CD1c-positive myeloid dendritic cell (primary cell): ENCODE data around the gene CFAP46.
A peak's percentile ranks its signal among the peaks of the same experiment; 100 is the strongest.
"Not testable (repeated sequence)": the region's sequence is repeated elsewhere in the genome, so short reads cannot be mapped to it uniquely, and the experiment has no call there.

Experiments used
- DNase-seq: peaks from one replicate; pipeline ENCODE4 v3.0.0-alpha.2; 2016; ENCODE audit errors: extremely low spot score

Gene CFAP46

DNA sequence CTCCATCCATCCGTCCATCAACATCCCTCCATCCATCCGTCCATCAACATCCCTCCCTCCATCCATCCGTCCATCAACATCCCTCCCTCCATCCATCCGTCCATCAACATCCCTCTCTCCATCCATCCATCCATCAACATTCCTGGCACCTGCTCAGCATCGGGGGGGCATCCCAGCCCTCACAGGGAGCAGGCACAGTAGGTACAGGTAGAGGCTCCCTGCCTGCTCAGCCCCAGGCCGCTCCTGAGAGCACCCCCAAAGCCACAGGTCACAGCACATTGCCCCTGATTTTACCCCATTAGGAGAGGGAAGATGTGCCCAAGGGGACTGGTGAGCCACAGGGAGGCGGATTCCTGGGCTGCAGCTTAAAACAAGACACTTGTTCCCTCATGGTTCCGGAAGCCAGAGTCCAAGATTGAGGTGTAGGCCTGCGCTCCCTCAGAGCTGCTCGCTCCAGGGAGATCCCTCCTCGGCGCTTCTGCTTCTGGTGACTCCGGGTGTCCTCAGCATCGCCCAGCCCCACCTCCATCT lies 21.1 kb upstream of the CFAP46 start:
- DNase-seq: no peak

DNA sequence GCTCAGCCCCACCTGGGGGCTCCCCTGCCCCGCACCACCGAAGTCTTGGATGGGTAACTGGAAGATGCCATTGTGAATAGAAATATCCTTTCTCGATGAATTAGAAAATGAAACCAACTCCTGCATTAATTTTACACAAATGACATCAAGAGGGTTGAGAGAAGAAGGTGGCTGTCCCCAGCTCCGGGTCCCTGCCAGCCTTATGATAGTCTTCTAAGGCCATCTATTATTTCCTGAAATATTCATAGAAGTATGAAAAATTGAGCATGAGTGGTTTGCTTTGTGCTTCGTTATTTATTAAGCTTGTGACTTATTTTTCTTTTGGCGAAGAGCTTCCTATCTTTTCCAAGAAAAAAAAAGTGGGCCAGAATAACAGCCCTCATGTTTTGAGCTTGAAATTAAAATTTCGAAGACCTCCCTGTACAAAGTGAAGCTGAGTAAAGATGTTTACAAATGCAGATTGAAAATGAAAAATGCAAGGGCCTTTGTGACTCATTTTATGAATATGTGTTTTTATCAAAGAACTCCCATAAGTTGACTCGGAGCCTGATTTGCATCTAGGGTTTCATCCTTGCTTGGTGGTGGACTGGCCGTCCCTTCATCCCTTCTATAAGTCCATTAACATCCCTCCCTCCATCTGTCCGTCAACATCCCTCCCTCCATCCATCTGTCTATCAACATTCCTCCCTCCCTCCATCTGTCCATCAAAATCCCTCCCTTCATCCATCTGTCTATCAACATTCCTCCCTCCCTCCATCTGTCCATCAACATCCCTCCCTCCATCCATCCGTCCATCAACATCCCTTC lies 20.5 kb upstream of the CFAP46 start:
- no peak for DNase-seq

DNA sequence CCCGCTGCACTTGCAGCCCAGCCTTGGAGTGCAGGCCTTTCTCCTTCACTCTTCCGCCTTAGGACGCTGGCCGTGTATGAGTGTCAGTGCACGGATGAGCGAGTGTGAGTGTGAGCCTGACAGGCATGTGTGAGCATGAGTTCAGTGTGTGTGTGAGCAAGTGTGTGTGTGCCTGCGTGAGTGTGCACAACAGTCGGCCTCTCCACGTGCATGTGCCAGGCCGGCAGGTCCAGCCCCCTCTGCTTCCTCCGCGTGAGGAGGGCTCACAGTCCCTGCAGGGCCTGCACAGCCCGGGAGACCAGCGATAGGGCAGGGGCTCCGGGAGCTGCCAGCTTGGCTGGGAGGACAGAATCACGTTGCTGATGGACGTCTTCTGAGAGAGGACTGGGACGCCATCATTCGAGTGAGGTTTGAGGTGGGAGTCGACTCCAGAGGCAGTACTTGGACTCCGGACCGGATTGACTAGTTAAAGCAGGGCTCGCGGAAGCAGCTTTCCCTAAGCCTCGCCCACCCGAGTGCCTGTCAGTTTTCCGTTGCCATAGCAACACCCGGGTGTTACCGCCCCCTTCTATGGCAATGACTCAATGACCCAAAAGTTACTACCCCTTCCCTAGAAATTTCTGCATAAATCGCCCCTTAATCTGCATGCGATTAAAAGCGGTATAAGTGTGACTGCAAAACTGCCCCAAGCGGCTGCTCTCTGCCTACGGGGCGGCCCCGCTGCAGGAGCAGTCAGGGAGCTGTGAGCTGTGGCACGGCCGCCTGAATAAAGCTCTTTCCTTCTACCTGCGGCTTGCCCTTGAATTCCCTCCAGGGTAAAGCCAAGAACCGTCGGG lies 19.6 kb upstream of the CFAP46 start:
- DNase-seq: peak; percentile 81

DNA sequence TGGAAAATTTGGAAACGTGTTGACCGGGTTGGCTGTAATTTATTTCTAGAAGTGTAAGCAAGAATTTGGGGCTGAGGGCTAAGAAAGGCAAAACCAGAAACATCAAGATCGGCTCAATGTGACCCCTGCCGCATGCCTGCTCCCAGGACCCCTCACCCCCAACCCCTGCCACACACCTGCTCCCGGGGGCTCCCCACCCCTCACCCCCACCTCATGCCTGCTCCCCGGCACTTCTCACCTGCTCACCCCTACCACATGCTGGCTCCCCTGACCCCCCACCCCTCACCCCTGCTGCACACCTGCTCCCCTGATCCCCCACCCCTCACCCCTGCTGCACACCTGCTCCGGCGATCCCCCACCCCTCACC lies 19.0 kb upstream of the CFAP46 start:
- DNase-seq: no peak

DNA sequence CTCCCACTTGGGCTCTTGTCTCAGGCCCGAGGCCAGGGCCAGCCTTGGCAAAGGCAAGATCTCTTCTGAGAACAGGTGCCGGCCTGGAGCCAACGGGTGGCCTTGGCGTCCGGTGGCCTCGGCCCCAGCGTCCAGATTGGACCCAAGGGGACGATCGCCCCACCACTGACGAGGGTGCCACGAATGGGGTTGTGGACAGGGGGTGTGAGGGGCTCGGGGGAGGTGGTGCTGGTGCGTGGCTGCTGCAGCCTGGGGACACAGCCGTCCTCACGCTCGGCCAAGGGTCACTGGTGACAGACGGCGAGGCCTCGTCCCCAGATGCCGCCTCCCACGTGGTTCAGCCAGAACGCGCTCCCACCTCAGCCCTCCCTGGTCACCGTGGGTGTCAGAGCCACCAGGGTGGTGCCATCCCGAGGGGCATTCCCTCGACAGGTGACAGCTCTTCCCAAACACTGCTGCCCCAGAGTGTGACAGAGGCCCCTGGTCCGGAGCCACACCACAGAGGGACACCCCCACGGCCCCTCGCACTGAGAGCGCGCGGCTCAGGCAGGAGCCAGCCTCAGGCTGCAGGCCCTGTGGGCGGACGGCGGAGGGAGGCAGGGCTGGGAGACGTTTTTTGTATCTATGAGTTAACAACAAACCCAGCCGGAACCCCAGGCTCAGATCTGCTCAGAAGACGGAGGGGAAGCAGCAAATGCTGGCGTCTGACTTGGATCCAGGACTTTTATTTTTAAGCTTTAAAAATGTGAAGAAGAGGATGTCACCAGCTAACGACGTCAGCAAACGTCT lies 18.5 kb upstream of the CFAP46 start:
- no peak for DNase-seq

DNA sequence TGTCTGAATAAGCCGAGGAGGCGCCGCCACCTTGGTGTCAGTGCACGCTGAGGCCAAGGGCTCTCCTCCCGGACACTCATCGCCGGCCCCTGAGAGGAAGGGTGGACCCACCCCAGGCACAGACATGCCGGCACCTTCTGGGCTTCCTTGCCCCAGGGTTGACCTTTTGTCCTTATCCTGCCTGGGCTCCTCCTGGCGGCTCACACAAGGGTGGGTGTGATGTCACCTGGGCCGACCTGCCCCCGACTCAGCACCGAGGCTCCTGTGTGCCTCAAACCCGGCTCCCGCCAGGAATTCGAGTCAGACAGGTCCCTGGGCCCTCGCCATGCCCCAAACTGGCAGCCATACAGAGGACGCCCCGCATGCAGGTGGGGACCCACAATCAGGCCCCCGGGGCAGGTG lies 17.7 kb upstream of the CFAP46 start:
- no peak for DNase-seq

DNA sequence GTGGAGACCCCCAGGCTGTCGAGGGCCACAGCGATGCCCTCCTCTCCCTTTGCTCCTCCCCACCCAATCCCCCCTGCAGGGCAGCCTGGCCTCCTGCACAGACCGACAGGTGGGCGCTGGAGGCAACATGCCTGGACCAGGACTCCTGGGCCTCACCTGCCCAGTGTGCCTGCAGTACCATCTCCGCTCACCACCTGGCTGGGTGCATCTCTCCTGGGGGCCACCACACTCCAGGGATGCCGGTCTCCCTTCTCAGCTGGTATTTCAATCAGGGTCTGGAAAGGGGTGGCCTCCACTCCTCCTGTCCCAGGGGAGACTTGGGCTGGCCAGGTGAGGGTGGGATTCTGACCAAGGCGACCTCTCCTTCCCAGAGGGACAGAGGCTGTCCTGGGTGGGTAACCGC lies 17.2 kb upstream of the CFAP46 start:
- no peak for DNase-seq

DNA sequence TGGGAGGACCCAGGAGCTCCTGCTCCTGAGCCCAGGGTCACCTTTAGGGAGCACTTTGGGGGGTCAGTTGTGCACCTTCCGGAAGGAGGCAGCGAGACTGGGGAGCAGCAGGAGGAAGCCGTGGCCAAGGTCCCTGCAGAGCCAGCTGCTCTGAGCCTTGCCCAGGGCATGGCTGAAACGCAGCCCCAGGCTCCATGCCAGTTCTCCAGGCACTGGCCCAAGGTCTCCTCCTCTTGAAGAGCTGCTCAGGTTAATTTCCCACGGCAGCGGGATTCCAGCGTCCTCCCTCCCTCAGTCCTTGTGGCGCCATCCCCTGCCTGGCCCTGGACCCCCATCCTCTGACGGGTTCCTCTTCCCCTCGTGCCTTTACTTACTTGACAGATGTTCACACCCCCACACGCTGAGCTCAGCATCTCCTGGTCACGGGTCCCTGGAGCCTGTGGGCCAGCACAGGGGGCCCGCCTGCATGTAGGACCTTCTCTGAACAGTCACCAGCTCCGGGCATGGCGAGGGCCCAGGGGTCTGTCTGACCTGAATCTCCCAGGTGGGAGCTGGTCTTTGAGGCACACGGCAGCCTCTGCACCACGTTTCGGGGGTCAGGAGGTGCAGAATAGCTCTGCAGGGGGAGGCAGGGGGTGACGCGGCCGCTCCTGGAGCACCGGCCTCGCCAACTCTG lies 16.7 kb upstream of the CFAP46 start:
- no peak for DNase-seq

DNA sequence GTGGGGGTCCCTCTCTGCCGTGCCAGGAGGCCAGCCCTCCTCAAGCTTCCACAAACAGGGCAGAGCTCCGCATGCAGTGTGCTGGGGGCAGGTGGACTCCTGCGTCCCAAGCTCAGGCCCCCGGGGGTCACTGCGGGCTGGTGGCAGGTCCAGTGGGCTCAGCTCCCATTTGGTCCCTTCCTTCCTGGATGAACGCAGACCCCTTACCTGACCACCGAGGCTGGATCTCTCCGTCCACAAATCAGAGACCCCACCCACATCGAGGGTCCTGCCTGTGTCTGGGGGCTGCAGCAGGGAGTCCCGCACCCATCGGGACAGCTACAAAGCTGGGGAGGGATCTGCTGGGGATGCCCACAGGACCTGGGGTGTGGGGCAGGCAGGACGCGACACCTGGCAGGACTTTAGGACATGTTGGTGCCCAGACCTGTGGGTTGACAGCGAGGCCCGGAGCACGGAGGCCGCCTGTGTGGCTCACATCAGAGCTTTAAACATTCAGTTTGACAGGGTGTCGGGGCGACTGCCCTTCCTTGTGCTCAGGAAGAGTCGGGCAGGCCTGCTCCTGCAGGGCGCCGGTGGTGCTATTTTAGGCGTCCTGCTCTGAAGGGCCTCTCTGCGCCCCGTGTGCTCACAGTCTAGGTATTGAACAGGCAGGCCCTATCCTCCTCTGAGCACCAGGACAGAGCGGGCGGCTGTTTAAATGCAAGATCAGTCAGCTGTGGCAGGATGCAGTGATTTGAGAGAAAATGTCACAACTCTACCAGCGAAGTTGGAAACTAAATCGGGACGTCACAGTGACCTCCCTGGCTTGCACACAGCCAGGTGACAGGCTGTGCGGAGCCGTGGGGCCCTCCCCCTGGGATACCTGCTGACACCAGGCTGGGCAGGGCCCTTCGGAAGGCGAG lies 15.9 kb upstream of the CFAP46 start:
- no peak for DNase-seq

DNA sequence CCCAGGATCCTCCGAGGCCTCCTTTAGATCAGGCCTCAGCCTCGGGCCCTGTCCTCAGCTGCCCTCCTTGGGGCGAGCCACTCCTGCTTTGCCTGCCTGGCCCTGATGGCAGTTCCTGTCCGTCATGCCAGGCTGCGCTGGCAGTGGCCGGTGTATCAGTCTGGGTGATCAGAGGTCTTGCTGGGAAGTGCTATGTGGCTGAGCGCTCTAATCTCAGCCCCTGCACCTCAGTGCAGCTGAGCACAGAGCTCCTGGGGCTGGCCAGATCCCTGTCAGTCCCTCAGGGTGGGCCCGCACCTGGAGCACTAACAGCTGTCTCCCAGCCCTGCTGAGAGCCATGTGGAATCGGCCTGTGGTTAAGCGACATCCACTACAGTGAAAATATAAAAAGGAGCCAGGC lies 14.8 kb upstream of the CFAP46 start:
- no peak for DNase-seq

DNA sequence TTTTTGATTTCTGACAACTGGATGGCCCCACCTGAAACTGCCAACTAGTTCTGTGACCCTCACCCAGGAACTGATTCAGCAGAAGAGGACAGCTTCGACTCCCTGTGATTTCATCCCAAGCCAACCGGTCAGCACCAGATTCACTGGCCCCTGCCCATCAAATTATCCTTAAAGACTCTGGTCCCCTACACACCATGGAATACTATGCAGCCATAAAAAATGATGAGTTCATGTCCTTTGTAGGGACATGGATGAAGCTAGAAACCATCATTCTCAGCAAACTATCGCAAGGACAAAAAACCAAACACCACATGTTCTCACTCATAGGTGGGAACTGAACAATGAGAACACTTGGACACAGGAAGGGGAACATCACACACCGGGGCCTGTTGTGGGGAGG lies 13.9 kb upstream of the CFAP46 start:
- DNase-seq: not testable (repeated sequence)

DNA sequence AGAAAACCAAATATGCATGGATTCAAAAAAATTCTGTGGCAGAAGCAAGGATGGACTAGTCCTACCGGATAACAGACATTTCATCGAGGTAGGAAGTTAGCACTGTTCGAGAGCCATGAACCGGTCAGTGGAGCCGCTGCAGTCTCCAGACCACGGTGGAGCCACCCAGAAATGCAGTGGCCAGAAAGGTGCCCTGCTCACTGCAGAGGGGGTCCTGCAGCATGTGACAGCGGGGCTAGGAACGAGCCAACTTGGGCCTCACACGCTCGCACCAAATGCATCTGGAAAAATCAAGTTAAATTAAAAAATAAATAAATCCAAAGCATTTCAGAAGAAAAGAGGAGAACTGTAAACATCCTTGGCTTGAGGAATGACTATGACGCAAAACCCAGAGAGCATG lies 13.1 kb upstream of the CFAP46 start:
- DNase-seq: no peak

DNA sequence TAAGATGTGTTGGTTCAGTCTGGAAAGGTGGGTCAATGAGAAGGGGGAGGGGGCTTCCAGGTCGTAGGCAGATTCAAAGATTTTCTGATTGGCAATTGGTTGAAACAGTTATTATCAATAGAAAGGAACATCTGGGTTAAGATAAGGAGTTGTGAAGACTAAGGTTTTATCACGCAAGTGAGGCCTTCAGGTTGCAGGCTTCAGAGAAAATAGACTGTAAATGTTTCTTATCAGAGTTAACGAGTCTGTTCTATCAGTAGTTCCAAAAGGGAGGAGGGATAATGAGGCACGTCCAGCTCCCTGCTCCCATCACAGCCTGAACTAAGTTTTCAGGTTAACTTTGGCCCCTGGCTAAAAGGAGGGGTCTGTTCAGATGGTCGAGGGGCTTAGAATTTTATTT lies 11.1 kb upstream of the CFAP46 start:
- no peak for DNase-seq

DNA sequence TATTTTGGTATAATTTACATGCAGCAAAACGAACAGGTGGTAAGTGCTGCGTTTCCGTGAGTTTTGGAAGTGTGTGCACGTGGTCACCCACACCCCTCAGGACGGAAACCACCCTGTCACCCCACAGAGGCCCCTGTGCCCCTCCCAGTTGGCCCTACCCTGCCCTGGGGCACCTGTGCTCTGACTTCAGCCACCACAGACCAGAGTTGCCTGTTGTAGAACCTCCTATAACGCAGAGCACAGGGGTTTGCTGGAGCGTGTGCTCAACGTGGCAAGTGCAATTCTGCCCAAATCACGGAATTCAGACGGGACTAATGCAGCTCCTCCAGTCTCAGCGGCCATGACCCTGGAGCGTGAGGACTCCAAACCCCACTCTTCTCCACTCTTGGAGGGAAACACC lies 9.6 kb upstream of the CFAP46 start:
- no peak for DNase-seq

DNA sequence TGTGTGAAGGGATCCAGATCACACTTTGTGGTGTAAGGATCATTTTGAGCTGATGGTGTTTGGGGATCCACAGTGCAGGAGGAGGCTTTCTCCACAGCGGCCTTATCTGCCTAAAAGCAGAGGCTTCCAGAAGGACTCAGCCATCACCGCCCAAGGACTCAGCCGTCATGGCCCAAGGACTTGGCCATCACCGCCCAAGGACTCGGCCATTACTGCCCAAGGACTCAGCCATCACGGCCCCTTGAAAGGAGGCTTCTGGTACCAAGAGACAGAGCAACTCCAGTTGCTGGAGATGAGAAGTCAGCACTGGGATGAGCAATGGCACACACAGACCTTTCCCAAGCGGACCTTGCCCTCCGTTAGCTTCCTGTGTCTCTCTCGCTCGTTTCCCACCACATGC lies 6.0 kb upstream of the CFAP46 start:
- no peak for DNase-seq

DNA sequence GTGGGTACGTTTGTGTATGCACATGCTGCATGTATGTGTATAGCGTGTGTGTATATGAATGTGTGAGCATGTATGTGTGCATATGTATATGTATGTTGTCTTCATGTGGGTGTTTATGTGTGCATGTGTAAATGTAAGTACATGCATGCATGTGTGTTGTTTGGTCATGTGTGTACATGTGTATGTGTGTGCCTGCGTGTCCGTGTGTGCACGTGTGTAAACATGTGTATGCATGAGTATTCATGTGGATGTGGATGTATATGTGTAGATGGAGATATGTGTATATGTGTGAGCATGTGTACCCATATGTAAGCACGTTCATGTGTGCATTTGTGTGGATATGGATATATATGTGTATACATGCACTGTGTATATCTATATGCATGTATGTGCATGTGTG lies 5.5 kb upstream of the CFAP46 start:
- no peak for DNase-seq

DNA sequence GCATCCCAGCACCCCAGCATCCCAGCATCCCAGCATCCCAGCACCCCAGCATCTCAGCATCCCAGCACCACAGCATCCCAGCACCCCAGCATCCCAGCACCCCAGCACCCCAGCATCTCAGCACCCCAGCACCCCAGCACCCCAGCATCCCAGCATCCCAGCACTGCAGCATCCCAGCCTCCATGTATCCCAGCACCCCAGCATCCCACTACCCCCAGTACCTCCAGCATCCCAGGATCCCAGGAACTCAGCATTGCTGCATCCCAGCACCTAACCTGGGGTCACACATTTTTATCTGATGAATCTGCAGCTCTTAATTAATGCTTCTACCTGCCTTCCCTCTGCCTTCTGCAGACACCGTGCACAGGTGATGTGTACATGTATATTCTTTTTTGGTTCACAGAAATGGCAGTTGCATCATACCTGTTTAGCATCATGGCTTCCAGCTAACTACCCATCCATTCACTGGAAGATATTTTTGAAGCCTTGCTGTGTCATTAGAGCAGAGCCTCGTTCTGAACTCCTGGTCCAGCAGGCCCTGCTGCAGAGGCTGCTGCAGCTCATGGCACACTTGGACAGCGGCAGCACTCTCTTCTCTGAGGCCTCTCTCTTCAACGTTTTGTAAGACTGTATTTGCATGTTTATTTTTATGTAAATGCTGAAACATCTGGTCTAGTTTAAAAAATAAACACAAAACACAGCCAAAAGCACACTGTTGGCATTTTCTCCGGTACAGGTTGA lies 4.6 kb upstream of the CFAP46 start:
- DNase-seq: no peak

DNA sequence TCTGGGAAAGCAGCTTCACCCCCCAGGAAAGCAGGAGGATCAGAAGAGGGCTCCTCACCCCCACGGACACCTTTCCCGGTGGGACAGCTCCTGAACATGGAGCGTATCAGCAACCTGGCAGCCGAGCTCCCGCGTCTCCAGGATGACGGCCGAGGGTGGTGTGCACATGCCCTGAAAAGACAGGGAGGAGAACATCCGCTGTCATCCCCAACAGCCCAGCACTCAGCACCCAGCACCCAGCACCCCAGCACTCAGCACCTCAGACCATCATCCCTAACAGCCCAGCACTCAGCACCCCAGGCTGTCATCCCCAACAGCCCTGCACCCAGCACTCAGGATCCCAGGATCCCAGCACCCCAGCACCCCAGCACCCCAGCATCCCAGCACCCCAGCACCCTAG lies 3.9 kb upstream of the CFAP46 start:
- DNase-seq: no peak

DNA sequence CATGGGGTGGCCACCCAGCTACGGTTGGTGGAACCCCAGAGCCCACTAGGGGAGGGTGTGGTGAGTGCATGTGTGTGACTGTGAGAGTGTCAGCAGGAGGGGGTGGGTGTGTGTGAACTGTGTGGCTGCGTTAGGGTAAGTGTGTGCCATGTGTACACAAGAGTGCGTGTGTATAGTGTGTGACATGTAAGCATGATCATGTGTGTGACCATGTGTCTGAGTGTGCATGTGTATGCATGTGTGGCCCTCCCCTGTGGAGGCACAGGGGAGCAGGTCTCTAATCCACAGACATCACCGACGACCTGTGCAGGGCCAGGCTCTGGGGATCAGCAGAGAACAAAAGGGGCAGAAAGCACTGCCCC lies 3.5 kb upstream of the CFAP46 start:
- DNase-seq: no peak
